GM21390 (cell line): ENCODE results near the gene FSHR.
A peak's percentile ranks its signal among the peaks of the same experiment; 100 is the strongest.

Experiments
- ATAC-seq: cut with Tn5 transposase; IDR thresholded peaks from one replicate; pipeline ENCODE4 v1.9.1; 2021; ENCODE audit not compliant: unreplicated experiment

FSHR gene

DNA sequence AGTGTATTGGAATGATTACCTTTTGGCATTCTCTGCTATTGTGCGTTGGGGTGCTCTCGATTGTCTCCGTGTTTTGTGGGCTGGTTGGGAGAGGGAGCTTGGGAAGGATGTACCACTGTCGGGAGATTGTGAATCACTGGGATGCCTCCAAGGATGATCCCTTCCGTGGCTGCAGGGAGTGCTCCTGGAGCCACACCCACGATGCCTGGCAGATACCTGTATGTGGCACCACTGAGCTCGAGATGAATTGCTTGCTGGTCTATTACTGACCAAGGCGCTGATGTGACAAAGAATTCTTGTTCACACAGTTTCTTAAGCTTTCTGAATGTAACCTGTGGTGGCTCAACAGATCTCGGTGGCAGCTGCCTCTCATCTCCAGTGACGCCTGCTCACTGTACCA, 239.1 kb downstream of the FSHR start:
- no peak for ATAC-seq

DNA sequence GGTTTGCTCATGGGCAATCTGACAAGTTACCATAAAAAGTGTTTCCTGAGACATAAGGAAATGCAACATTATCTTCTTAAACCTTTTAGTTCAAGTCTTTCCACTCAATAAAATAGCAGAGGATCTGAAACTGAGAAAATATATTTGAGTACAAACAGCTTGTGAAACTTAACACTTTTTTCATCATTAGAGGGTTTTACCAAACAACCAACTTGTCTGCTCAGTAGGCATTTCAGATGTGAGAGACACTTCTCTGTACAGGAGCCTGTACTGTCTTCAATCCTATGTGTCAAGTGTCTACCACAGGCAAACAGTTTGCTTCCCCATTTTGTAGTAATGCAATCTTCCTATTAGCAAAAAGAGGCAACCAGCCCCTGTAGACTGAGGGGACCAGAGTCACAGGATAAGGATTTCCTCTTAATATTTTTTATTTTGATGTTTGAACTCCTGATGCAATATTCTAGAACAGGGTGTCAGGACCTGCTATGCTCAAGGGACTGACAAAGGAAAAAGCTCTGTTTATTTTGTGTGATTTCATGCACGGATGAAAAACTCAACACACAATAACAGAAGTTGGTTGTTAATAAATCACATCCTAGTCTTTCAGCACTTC, 239.7 kb downstream of the FSHR start:
- peak; percentile 82 for ATAC-seq
